ENCODE results near the gene BLACAT1.

The BLACAT1 gene

DNA sequence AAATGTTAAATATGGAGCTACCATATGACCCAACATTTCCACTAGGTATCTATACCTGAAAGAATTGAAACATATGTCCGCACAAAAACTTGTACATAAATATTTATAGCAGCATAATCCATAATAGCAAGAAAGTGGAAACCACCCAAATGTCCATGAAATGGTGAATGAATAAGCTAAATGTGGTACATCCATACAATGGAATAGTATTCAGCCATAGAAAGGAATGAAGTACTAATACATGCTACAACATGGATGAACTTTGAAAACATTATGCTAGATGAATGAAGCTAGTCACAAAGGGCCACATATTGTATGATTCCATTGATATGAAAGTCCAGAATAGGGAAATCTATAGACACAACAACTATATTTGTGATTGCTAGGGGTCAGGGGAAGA, 20.0 kb upstream of the BLACAT1 start:
- DNase-seq (ENCODE audit: low spot score), result no peak
- no peak for TF ChIP-seq CTCF (IDR thresholded peaks at IDR 0.05; ENCODE audit: extremely low read depth, missing control alignments)

DNA sequence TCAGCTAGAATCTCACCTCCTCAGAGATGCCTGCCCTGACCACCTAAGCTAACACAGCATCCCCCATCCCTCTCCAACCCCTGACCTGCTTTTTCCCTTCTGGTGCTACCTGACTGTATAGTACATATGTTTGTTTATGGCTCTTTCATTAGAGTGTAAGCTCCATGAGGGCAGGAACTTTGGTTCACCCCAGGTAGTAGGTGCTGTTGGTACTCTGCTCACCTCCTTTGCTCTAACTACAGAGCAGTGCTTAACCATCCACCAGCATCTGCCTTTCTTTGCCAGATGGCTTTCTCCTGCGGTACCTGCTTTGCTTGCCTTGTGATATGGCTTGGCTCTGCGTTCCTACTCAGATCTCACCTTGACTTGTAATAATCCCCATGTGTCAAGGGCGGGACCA, 18.7 kb upstream of the BLACAT1 start:
- no peak for TF ChIP-seq CTCF (IDR thresholded peaks at IDR 0.05; ENCODE audit: extremely low read depth, missing control alignments)
- no peak for DNase-seq (ENCODE audit: low spot score)

GRCh38 chr1:205473966-205474365, 18.1 kb upstream of the BLACAT1 start:
- no peak for TF ChIP-seq CTCF (IDR thresholded peaks at IDR 0.05; ENCODE audit: extremely low read depth, missing control alignments)
- DNase-seq (ENCODE audit: low spot score), result no peak

DNA sequence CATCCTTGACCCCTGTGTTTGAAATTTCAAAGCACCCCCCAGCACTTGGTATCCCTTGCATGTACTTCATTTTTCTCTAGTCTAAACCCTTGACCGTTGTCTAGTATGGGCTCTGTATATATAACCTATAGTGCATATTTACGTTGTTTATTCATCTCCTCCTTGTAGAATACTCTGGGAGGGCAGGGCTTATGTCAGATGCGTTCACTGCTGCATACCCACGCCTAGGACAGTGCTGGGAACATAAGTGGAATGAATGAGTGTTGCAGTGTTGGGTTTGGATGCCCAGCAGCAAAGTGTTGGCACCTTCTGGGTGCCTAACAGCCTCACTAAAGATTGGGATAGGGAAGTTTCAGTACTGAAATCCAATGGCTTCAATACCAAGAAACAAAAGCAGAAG, 17.6 kb upstream of the BLACAT1 start:
- no peak for TF ChIP-seq CTCF (IDR thresholded peaks at IDR 0.05; ENCODE audit: extremely low read depth, missing control alignments)
- DNase-seq (ENCODE audit: low spot score), result no peak

- DNase-seq (ENCODE audit: low spot score), result no peak
- no peak for TF ChIP-seq CTCF (IDR thresholded peaks at IDR 0.05; ENCODE audit: extremely low read depth, missing control alignments)
Observed at GRCh38 chr1:205472737-205473441, 17.0 kb upstream of the BLACAT1 start.

DNA sequence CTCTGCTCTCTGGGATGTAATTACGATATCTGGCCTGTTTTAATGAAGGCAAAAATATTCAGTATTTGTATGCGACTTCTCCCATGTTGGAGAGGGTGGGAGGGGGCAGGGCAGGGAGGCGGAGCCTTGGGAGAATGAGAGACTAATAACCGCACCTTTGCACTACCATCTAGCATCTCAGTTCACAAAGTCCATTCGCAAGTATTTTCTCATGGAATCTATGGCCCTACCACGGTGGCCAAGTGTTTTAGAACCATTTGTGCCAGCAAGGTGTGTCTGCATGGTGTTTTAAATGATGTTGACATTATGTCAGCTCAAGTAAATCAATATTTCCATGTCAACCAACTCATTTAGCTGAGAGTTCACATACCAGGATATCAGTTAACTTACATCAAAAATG, 14.3 kb upstream of the BLACAT1 start:
- no peak for TF ChIP-seq CTCF (IDR thresholded peaks at IDR 0.05; ENCODE audit: extremely low read depth, missing control alignments)
- no peak for DNase-seq (ENCODE audit: low spot score)

DNA sequence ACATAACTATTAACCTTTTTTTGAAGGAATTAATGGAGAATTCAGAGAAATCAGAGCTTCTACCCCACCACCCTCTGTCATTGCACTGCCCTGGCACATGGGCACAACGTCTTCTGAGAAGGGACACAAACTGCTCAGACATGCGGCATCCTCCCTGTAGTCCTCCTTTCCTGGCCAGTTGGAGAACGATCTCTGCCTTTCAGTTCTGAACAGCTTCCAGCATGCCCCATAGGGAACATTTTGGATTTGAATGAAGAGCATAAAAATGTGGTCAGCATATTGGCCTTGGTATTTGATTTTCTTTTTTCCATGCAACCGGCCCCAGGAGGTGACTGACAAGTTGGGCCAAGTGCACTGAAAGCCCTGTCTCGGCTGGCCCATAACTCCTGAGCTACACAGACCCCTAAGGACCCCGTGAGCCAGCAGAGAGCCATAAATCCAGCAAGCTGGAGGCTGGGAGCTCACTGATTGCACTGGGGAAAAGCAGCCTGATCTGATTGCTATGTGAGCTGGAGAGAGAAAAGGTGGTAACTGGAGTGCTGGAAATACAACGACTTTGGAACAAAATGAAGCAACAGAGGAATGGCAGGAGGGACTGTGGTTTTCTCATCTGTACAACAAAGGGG, 10.9 kb upstream of the BLACAT1 start:
- DNase-seq (ENCODE audit: low spot score), result no peak
- TF ChIP-seq CTCF (IDR thresholded peaks at IDR 0.05; ENCODE audit: extremely low read depth, missing control alignments), result no peak

All from GM20000 (cell line).